Calu3 (cell line): Measurements from ENCODE around the gene ADAMTS4. TPM values are rescaled to one million over a fixed set of nuclear protein-coding genes. Genes with fewer than 3 reads are reported as not detected.

Experiments used
- BruUV-seq: library from RNA; stranded (reverse); fragments of 400-500 nt; replicated peaks from 2 replicates; lab custom pipeline; 2021; lab: Mats Ljungman, UMichigan
- CTCF ChIA-PET: fragments of 300-600 bp; sonication (Branson Sonifier 250); formaldehyde crosslinking; loops from one replicate; lab custom pipeline; 2022; ENCODE audit warnings: antibody characterized with exemption; lab: Charles Lee
- DNase-seq: peaks from one replicate; pipeline ENCODE4 v3.0.0; 2022
- H3K27ac Mint-ChIP-seq: one replicate; pipeline ENCODE4 v1.8.0; 2022; ENCODE audit warnings: mixed read lengths; ENCODE audit not compliant: unreplicated experiment
- H3K27me3 Mint-ChIP-seq: one replicate; pipeline ENCODE4 v1.8.0; 2022; ENCODE audit warnings: mixed read lengths; ENCODE audit not compliant: unreplicated experiment
- H3K36me3 Mint-ChIP-seq: one replicate; pipeline ENCODE4 v1.8.0; 2022; ENCODE audit warnings: mild to moderate bottlenecking, moderate library complexity, mixed read lengths; ENCODE audit not compliant: insufficient read depth, unreplicated experiment
- H3K4me1 Mint-ChIP-seq: one replicate; pipeline ENCODE4 v1.8.0; 2022; ENCODE audit warnings: mild to moderate bottlenecking, low read depth, mixed read lengths; ENCODE audit not compliant: unreplicated experiment
- H3K4me3 Mint-ChIP-seq: one replicate; pipeline ENCODE4 v1.8.0; 2022; ENCODE audit warnings: mild to moderate bottlenecking, low read depth, moderate library complexity, mixed read lengths; ENCODE audit not compliant: unreplicated experiment
- H3K9me3 Mint-ChIP-seq: one replicate; pipeline ENCODE4 v1.8.0; 2022; ENCODE audit warnings: low read depth, mixed read lengths; ENCODE audit not compliant: unreplicated experiment
- intact Hi-C: fragments of 100-400 bp; cut with micrococcal nuclease; formaldehyde crosslinking; loops from one replicate; pipeline ENCODE4 v1.10.0; 2022; ENCODE audit not compliant: unreplicated experiment
- total RNA-seq: library from RNA; stranded (reverse); gene quantifications from 2 replicates; pipeline ENCODE4 v1.2.3, GENCODE V29; 2022
- TF ChIP-seq, protein P1 (sequence below): fragments of 200-600 bp; IDR thresholded peaks from one replicate; pipeline ENCODE4 v1.8.0; 2022; ENCODE audit warnings: antibody characterized with exemption; ENCODE audit not compliant: unreplicated experiment

The ADAMTS4 gene
- total RNA-seq, 1 experiment from 2014 or later = not detected

DNA sequence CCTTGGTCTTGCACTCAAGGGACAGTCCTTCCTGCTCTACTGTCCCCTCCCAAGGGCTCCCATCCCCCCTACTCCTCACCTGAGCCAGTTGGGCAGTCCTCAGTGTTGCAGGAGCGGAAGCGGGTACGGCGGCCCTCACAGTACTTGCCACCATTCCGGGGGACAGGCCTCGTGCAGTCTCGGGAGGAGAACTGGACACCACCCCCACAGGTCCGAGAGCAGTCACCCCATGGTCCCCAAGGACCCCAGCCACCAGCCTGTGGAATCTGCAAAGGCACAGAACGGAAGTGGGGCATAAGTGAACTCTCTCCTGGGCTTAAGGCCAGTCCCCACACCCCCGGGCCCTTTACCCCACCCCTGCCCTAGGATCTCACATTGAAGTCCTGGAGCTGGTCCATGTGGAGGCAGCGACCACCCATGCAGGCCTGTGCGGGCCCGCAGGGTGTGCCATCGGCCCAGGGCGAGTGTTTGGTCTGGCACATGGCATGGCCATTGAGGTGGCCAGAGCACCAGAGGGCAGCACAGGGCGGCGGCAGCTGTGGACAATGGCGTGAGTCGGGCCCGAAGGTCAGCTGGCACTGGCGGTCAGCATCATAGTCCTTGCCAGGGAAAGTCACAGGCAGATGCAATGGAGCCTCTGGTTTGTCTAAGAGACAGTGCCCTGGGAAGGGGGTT is 5.2 kb downstream of the ADAMTS4 start:
- Mint-ChIP-seq H3K36me3 (no peaks in the 10 kb centered on the region), H3K9me3 (no peaks in the 10 kb centered on the region), H3K4me3 (no peak overlapping the region), H3K4me1 (peaks cover 18% of the 10 kb centered on the region), H3K27ac (no peak overlapping the region), H3K27me3 (peaks cover 34% of the 10 kb centered on the region)
- CTCF ChIA-PET = interaction anchor here (0.6 to 1.6 kb wide), 3 partner anchors 32 to 188 kb away, joined by 4 to 8 read pairs (median 6); partner anchors contain the start of gene TOMM40L
- TF ChIP-seq, protein P1, sequence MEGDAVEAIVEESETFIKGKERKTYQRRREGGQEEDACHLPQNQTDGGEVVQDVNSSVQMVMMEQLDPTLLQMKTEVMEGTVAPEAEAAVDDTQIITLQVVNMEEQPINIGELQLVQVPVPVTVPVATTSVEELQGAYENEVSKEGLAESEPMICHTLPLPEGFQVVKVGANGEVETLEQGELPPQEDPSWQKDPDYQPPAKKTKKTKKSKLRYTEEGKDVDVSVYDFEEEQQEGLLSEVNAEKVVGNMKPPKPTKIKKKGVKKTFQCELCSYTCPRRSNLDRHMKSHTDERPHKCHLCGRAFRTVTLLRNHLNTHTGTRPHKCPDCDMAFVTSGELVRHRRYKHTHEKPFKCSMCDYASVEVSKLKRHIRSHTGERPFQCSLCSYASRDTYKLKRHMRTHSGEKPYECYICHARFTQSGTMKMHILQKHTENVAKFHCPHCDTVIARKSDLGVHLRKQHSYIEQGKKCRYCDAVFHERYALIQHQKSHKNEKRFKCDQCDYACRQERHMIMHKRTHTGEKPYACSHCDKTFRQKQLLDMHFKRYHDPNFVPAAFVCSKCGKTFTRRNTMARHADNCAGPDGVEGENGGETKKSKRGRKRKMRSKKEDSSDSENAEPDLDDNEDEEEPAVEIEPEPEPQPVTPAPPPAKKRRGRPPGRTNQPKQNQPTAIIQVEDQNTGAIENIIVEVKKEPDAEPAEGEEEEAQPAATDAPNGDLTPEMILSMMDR = peak; percentile 22
- intact Hi-C loops = loop anchor here (2.0 kb wide), 1 partner anchor 189 kb away; no protein-coding TSS in a partner anchor
- no TSS peak for BruUV-seq
- DNase-seq = peak; percentile 50

DNA sequence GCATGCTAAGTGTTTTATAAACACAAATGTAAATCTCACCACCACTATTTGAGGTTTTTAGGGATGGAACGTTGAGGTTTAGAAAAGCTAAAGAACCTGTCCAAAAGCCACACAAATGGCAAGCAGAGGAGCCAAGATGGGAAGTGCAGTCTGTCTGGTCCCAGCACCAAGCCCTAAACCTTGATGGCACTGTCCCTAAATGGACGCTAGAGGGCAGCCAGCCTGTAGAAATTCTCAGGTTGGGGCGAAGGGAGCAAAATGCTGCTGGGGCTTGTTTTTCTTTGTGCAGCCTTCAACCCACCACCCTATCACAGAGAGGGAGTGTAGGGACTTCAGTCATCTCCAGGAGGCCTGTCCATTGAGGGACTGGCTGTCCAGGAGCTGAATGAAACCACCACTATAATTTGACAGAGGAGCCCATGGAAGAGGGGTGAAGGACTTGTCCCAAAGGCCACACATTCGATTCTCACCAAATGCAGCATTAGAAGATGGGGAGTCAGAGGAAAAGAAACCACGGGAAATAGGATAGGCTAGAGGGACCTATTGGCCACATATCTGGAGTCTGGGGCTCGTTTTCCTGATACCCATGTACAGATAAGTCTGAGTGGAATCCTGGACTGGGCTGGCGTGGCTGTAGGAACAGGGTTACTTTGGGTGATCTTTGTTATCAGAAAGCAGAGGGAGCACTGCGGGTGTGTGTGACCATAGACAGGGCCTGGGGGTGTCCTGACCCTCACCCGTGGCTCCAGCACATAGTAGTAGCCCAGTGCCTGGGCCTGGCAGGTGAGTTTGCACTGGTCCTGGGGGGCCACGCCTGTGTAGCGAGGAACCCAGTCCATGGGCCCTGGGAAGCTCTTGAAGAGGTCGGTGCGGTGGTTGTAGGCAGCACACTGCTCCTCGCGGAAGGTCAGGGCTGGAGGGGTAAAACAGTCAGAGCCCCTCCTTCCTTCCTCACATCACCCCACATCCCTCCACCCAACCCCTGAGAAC is 6.1 kb downstream of the ADAMTS4 start:
- Mint-ChIP-seq H3K9me3 (no peaks in the 10 kb centered on the region), H3K4me3 (no peak overlapping the region), H3K27ac (no peak overlapping the region), H3K36me3 (no peaks in the 10 kb centered on the region), H3K4me1 (peaks cover 13% of the 10 kb centered on the region), H3K27me3 (peaks cover 25% of the 10 kb centered on the region)
- no TSS peak for BruUV-seq
- CTCF ChIA-PET = interaction anchor here (1.1 to 1.6 kb wide), 2 partner anchors 33 to 189 kb away, joined by 3 to 8 read pairs; partner anchors contain the start of gene TOMM40L
- TF ChIP-seq, protein P1 = peak; percentile 83
- intact Hi-C loops = loop anchor here (2.0 kb wide), 1 partner anchor 190 kb away; no protein-coding TSS in a partner anchor
- DNase-seq = peak; percentile 66

- no peaks in the 10 kb centered on the region for H3K36me3 Mint-ChIP-seq
- peaks cover 17% of the 10 kb centered on the region for H3K27me3 Mint-ChIP-seq
- TF ChIP-seq, protein P1 = no peak
- H3K4me3 Mint-ChIP-seq = no peak overlapping the region
- BruUV-seq = no TSS peak
- H3K27ac Mint-ChIP-seq = no peak overlapping the region
- no peak for DNase-seq
- intact Hi-C loops = loop anchor here (2.0 kb wide), 1 partner anchor 191 kb away; no protein-coding TSS in a partner anchor
- H3K9me3 Mint-ChIP-seq = no peaks in the 10 kb centered on the region
- peaks cover 13% of the 10 kb centered on the region for H3K4me1 Mint-ChIP-seq
- CTCF ChIA-PET = interaction anchor here (1.0 to 1.1 kb wide), 2 partner anchors 34 to 38 kb away, joined by 3 read pairs; partner anchors contain the start of genes TOMM40L and UFC1
Observed at GRCh38 chr1:161191971-161192370, 6.9 kb downstream of the ADAMTS4 start.

- CTCF ChIA-PET = interaction anchor here (1.0 kb wide), 1 partner anchor 37 kb away, joined by 3 read pairs; the partner anchor contains the start of gene UFC1
- intact Hi-C loops = no loop called here
- no peaks in the 10 kb centered on the region for H3K9me3 Mint-ChIP-seq
Observed at GRCh38 chr1:161190962-161191521, 7.8 kb downstream of the ADAMTS4 start.

More at GRCh38 chr1:161190962-161191521, 7.8 kb downstream of the ADAMTS4 start:
- TF ChIP-seq, protein P1 = no peak
- Mint-ChIP-seq H3K4me3 (no peak overlapping the region), H3K36me3 (no peaks in the 10 kb centered on the region), H3K4me1 (peaks cover 13% of the 10 kb centered on the region), H3K27me3 (peaks cover 17% of the 10 kb centered on the region), H3K27ac (no peak overlapping the region)
- no TSS peak for BruUV-seq
- DNase-seq = no peak
